HG03060 (cell line): ENCODE data around the gene UNC5B.

Source experiments
- ATAC-seq: cut with Tn5 transposase; IDR thresholded peaks from one replicate; pipeline ENCODE4 v1.9.1; 2021; ENCODE audit warnings: low read depth, moderate number of reproducible peaks; ENCODE audit not compliant: unreplicated experiment

Gene UNC5B

GRCh38 chr10:71212318-71213126, at the start of gene UNC5B:
TSS of gene UNC5B (plus strand) at chr10:71212570. CDS start at chr10:71212986, 416 bp downstream.
- no peak for ATAC-seq

GRCh38 chr10:71173466-71173865, 38.9 kb upstream of the UNC5B start:
- ATAC-seq = no peak

- ATAC-seq = no peak
These were observed 35.7 kb upstream of the UNC5B start for GRCh38 chr10:71176661-71177060.

GRCh38 chr10:71177651-71178199, 34.6 kb upstream of the UNC5B start:
- no peak for ATAC-seq

GRCh38 chr10:71178880-71179279, 33.5 kb upstream of the UNC5B start:
- no peak for ATAC-seq

- no peak for ATAC-seq
These were observed 33.0 kb upstream of the UNC5B start for GRCh38 chr10:71179382-71179781.

- ATAC-seq = no peak
These were observed 27.9 kb upstream of the UNC5B start for GRCh38 chr10:71184421-71184820.

- ATAC-seq = no peak
These were observed 27.2 kb upstream of the UNC5B start for GRCh38 chr10:71185209-71185608.

- no peak for ATAC-seq
These were observed 25.2 kb upstream of the UNC5B start for GRCh38 chr10:71187197-71187596.

- ATAC-seq = no peak
These were observed 24.8 kb upstream of the UNC5B start for GRCh38 chr10:71187600-71187999.

GRCh38 chr10:71188201-71188600, 24.2 kb upstream of the UNC5B start:
- no peak for ATAC-seq

GRCh38 chr10:71191019-71191418, 21.4 kb upstream of the UNC5B start:
- ATAC-seq = no peak

GRCh38 chr10:71191551-71192076, 20.8 kb upstream of the UNC5B start:
- ATAC-seq = no peak

GRCh38 chr10:71193516-71193915, 18.9 kb upstream of the UNC5B start:
- ATAC-seq = no peak

GRCh38 chr10:71197955-71198354, 14.4 kb upstream of the UNC5B start:
- no peak for ATAC-seq

GRCh38 chr10:71201849-71202248, 10.5 kb upstream of the UNC5B start:
- no peak for ATAC-seq

- no peak for ATAC-seq
These were observed 10.1 kb upstream of the UNC5B start for GRCh38 chr10:71202314-71202713.

GRCh38 chr10:71203124-71203523, 9.2 kb upstream of the UNC5B start:
- no peak for ATAC-seq

- no peak for ATAC-seq
These were observed 8.7 kb upstream of the UNC5B start for GRCh38 chr10:71203716-71204115.

GRCh38 chr10:71204746-71205145, 7.6 kb upstream of the UNC5B start:
- ATAC-seq = no peak

- no peak for ATAC-seq
These were observed 6.9 kb upstream of the UNC5B start for GRCh38 chr10:71205468-71205867.

GRCh38 chr10:71206911-71207310, 5.5 kb upstream of the UNC5B start:
- no peak for ATAC-seq
